BE2C (cell line): ENCODE measurements around the gene C1S.

ENCODE experiments used
- DNase-seq: peaks from one replicate; pipeline ENCODE4 v3.0.0-alpha.2; 2020
- H3K27me3 ChIP-seq: fragments of 250-450 bp; sonication (Bioruptor Pico); 2 replicates; pipeline ENCODE4 v1.5.1; 2020; ENCODE audit warnings: mild to moderate bottlenecking
- H3K36me3 ChIP-seq: fragments of 250-450 bp; sonication (Bioruptor Pico); 2 replicates; pipeline ENCODE4 v1.5.1; 2020; ENCODE audit warnings: mild to moderate bottlenecking
- H3K4me1 ChIP-seq: fragments of 250-450 bp; sonication (Bioruptor Pico); 2 replicates; pipeline ENCODE4 v1.5.1; 2020
- H3K4me3 ChIP-seq: 2 replicates; pipeline ENCODE4 v1.5.1; 2011; ENCODE audit warnings: low read depth, low read length
- H3K9me3 ChIP-seq: fragments of 250-450 bp; sonication (Bioruptor Pico); 2 replicates; pipeline ENCODE4 v1.5.1; 2020
- CTCF ChIP-seq: IDR thresholded peaks from 2 replicates; pipeline ENCODE4 v1.5.1; 2012; ENCODE audit warnings: mild to moderate bottlenecking, low read depth, low read length

The C1S gene

GRCh38 chr12:7116196-7116595 lies 55.7 kb downstream of the C1S start:
- no peak overlapping the region for H3K4me3 ChIP-seq
- DNase-seq, result no peak
- H3K9me3 ChIP-seq, result no peaks in the 10 kb centered on the region
- H3K27me3 ChIP-seq, result no peaks in the 10 kb centered on the region
- no peaks in the 10 kb centered on the region for H3K36me3 ChIP-seq
- TF ChIP-seq CTCF, result no peak
- no peaks in the 10 kb centered on the region for H3K4me1 ChIP-seq

- no peaks in the 10 kb centered on the region for H3K36me3 ChIP-seq
- H3K4me1 ChIP-seq, result no peaks in the 10 kb centered on the region
- no peaks in the 10 kb centered on the region for H3K27me3 ChIP-seq
- no peak overlapping the region for H3K4me3 ChIP-seq
- no peak for DNase-seq
- H3K9me3 ChIP-seq, result no peaks in the 10 kb centered on the region
- TF ChIP-seq CTCF, result no peak
These were observed 56.4 kb downstream of the C1S start for GRCh38 chr12:7116916-7117315.

- no peaks in the 10 kb centered on the region for H3K36me3 ChIP-seq
- no peaks in the 10 kb centered on the region for H3K27me3 ChIP-seq
- DNase-seq, result no peak
- H3K4me1 ChIP-seq, result no peaks in the 10 kb centered on the region
- no peaks in the 10 kb centered on the region for H3K9me3 ChIP-seq
- no peak overlapping the region for H3K4me3 ChIP-seq
- TF ChIP-seq CTCF, result no peak
These were observed 57.2 kb downstream of the C1S start for GRCh38 chr12:7117670-7118069.

GRCh38 chr12:7118881-7119280 lies 58.4 kb downstream of the C1S start:
- Histone ChIP-seq H3K9me3 (no peaks in the 10 kb centered on the region), H3K4me1 (peaks cover 3% of the 10 kb centered on the region; the same call in 1 of the 2 replicates), H3K4me3 (no peak overlapping the region), H3K27me3 (no peaks in the 10 kb centered on the region), H3K36me3 (no peaks in the 10 kb centered on the region)
- DNase-seq, result no peak
- no peak for TF ChIP-seq CTCF

- H3K36me3 ChIP-seq, result no peaks in the 10 kb centered on the region
- no peak overlapping the region for H3K4me3 ChIP-seq
- peaks cover 3% of the 10 kb centered on the region; the same call in 1 of the 2 replicates for H3K4me1 ChIP-seq
- no peak for TF ChIP-seq CTCF
- no peak for DNase-seq
- no peaks in the 10 kb centered on the region for H3K9me3 ChIP-seq
- H3K27me3 ChIP-seq, result no peaks in the 10 kb centered on the region
These were observed 59.6 kb downstream of the C1S start for GRCh38 chr12:7120166-7120565.
